HUDEP-2 (cell line): ENCODE measurements around the gene ATP6V1A.
"Not testable (repeated sequence)": the region's sequence is repeated elsewhere in the genome, so short reads cannot be mapped to it uniquely, and the experiment has no call there.

Experiments used
- DNase-seq, 76 experiments: peaks; one replicate each; lab custom pipeline; 2025; ENCODE audit not compliant: unreplicated experiment in 76 of 76; lab: John Stamatoyannopoulos, UW

ATP6V1A gene

GRCh38 chr3:113812854-113813253, 66.0 kb downstream of the ATP6V1A start:
- DNase-seq: no peak

GRCh38 chr3:113819866-113820265, 73.0 kb downstream of the ATP6V1A start:
- no peak for DNase-seq

- no peak for DNase-seq
Measured at GRCh38 chr3:113825090-113825489, 78.3 kb downstream of the ATP6V1A start.

GRCh38 chr3:113828600-113828999, 81.8 kb downstream of the ATP6V1A start:
- no peak for DNase-seq

GRCh38 chr3:113829576-113830354, 82.9 kb downstream of the ATP6V1A start:
- DNase-seq: no peak

- DNase-seq: no peak
Measured at GRCh38 chr3:113831103-113831355, 84.2 kb downstream of the ATP6V1A start.

- DNase-seq: no peak
Measured at GRCh38 chr3:113832477-113833164, 85.8 kb downstream of the ATP6V1A start.

- no peak for DNase-seq
Measured at GRCh38 chr3:113834983-113835382, 88.1 kb downstream of the ATP6V1A start.

GRCh38 chr3:113838631-113839209, 91.9 kb downstream of the ATP6V1A start, which contains the start of gene GRAMD1C:
GRAMD1C (plus strand) TSS chr3:113838788; CDS start chr3:113838910, 122 bp downstream.
- DNase-seq: peak in 70 of 76 experiments; percentile 1 to 75 (median 52)

- no peak for DNase-seq
Measured at GRCh38 chr3:113839551-113839950, 92.7 kb downstream of the ATP6V1A start.

GRCh38 chr3:113844622-113845222, 97.9 kb downstream of the ATP6V1A start:
- DNase-seq: peak in 11 of 76 experiments; percentile 1 to 16 (median 11)

- no peak for DNase-seq
Measured at GRCh38 chr3:113847247-113847646, 100.4 kb downstream of the ATP6V1A start.

- DNase-seq: no peak
Measured at GRCh38 chr3:113847664-113848461, 101.0 kb downstream of the ATP6V1A start.

GRCh38 chr3:113849071-113849470, 102.2 kb downstream of the ATP6V1A start:
- DNase-seq: not testable (repeated sequence)

GRCh38 chr3:113849841-113850240, 103.0 kb downstream of the ATP6V1A start:
- DNase-seq: not testable (repeated sequence)

- not testable (repeated sequence) for DNase-seq
Measured at GRCh38 chr3:113850391-113850790, 103.6 kb downstream of the ATP6V1A start.

- DNase-seq: no peak
Measured at GRCh38 chr3:113852506-113852905, 105.7 kb downstream of the ATP6V1A start.
